Naive thymus-derived CD4-positive, alpha-beta T cell (primary cell): ENCODE data around the gene NR1D2. TPM values are rescaled to one million over a fixed set of nuclear protein-coding genes. Genes with fewer than 3 reads are reported as not detected.
A peak's percentile ranks its signal among the peaks of the same experiment; 100 is the strongest.

ENCODE experiments used
- ATAC-seq: fragments of 150-1000 bp; cut with Tn5 transposase; 2 replicates; pipeline ENCODE4 v1.10.0; 2021; ENCODE audit warnings: mild to moderate bottlenecking, moderate library complexity
- CTCF ChIA-PET: fragments of 350-600 bp; sonication (Branson Sonifier 250); formaldehyde crosslinking; loops from one replicate; lab custom pipeline; 2021; ENCODE audit warnings: antibody characterized with exemption; lab: Charles Lee
- POLR2A ChIA-PET: fragments of 350-600 bp; sonication (Branson Sonifier 250); formaldehyde crosslinking; loops from one replicate; lab custom pipeline; 2021; ENCODE audit warnings: antibody characterized with exemption, inconsistent platforms; lab: Charles Lee
- DNase-seq, 9 donors: peaks; one replicate each; pipeline versions ENCODE4 v3.0.0 to v3.0.0-alpha.2; 2020 to 2022; ENCODE audit warnings: mixed read lengths in 1 of 9
- H3K27ac ChIP-seq: one replicate; pipeline ENCODE4 v1.7.0; 2013; ENCODE audit warnings: mild to moderate bottlenecking, low read depth, low read length, moderate library complexity
- H3K27me3 ChIP-seq, 2 donors: one replicate each; pipeline ENCODE4 v1.7.0; 2013; ENCODE audit warnings: low read length in 2 of 2, mild to moderate bottlenecking in 2 of 2, moderate library complexity in 2 of 2; ENCODE audit not compliant: control insufficient read depth in 2 of 2, insufficient read depth in 2 of 2
- H3K36me3 ChIP-seq, 3 experiments: 1 replicate in 2 of 3; 2 replicates in 1 of 3; pipeline ENCODE4 v1.7.0; 2013; ENCODE audit warnings: low read length in 3 of 3, mild to moderate bottlenecking in 3 of 3, moderate library complexity in 1 of 3; ENCODE audit not compliant: insufficient read depth in 3 of 3, control insufficient read depth in 2 of 3
- H3K4me1 ChIP-seq, 2 donors: one replicate each; pipeline ENCODE4 v1.7.0; 2013; ENCODE audit warnings: low read length in 2 of 2, mild to moderate bottlenecking in 2 of 2, moderate library complexity in 1 of 2; ENCODE audit not compliant: control insufficient read depth in 2 of 2, insufficient read depth in 2 of 2
- H3K4me3 ChIP-seq: 2 replicates; pipeline ENCODE4 v1.7.0; 2013; ENCODE audit warnings: mild to moderate bottlenecking, low read length
- H3K9me3 ChIP-seq, 3 experiments: 1 replicate in 2 of 3; 2 replicates in 1 of 3; pipeline ENCODE4 v1.7.0; 2013; ENCODE audit warnings: low read length in 3 of 3; ENCODE audit not compliant: control insufficient read depth in 2 of 3
- H3K27ac Mint-ChIP-seq, 9 donors: one replicate each; pipeline ENCODE4 v1.8.0; 2020 to 2022; ENCODE audit warnings: mixed read lengths in 9 of 9, mild to moderate bottlenecking in 8 of 9, moderate library complexity in 5 of 9, inconsistent platforms in 2 of 9
- H3K27me3 Mint-ChIP-seq, 5 donors: one replicate each; pipeline ENCODE4 v1.8.0; 2021 to 2022; ENCODE audit warnings: mixed read lengths in 5 of 5, mild to moderate bottlenecking in 1 of 5
- H3K36me3 Mint-ChIP-seq, 5 donors: one replicate each; pipeline ENCODE4 v1.8.0; 2020 to 2022; ENCODE audit warnings: mixed read lengths in 5 of 5, mild to moderate bottlenecking in 3 of 5, inconsistent platforms in 1 of 5
- H3K4me1 Mint-ChIP-seq, 7 donors: one replicate each; pipeline ENCODE4 v1.8.0; 2020 to 2022; ENCODE audit warnings: mixed read lengths in 7 of 7, mild to moderate bottlenecking in 3 of 7, inconsistent platforms in 1 of 7
- H3K4me3 Mint-ChIP-seq, 10 donors: one replicate each; pipeline ENCODE4 v1.8.0; 2020 to 2022; ENCODE audit warnings: mild to moderate bottlenecking in 10 of 10, mixed read lengths in 10 of 10, moderate library complexity in 6 of 10, inconsistent platforms in 2 of 10
- H3K9me3 Mint-ChIP-seq, 11 donors: one replicate each; pipeline ENCODE4 v1.8.0; 2020 to 2022; ENCODE audit warnings: mixed read lengths in 11 of 11, mild to moderate bottlenecking in 4 of 11, inconsistent platforms in 1 of 11, moderate library complexity in 1 of 11
- intact Hi-C, 2 donors: fragments of 100-400 bp; cut with micrococcal nuclease; formaldehyde crosslinking; loops; one replicate each; pipeline ENCODE4 v1.15.1; 2023
- polyA plus RNA-seq, 2 donors: library from polyadenylated mRNA; unstranded; fragments of 300-500 nt; fragmentation: Illumina TruSeq; gene quantifications; one replicate each; pipeline ENCODE4 v1.2.3, GENCODE V29; 2021
- total RNA-seq, 6 experiments: library from RNA in 5 of 6; stranded (reverse) in 5 of 6; gene quantifications; 1 replicate in 5 of 6; 2 replicates in 1 of 6; pipeline ENCODE4 v1.2.3 and lab custom pipeline; 2021 to 2026

Gene NR1D2
- total and polyA plus RNA-seq, 7 experiments from 2014 or later = 6.7 to 97.7 (median 53.0) TPM

GRCh38 chr3:23961913-23962312 lies 16.8 kb downstream of the NR1D2 start:
- Histone ChIP-seq H3K4me1 (no peaks in the 10 kb centered on the region), H3K27ac (no peak overlapping the region), H3K4me3 (no peak overlapping the region), H3K27me3 (no peaks in the 10 kb centered on the region), H3K9me3 (no peaks in the 10 kb centered on the region), H3K36me3 (peaks cover 0 to 46% (median 9%) of the 10 kb centered on the region in 3 experiments)
- ChIA-PET CTCF (interaction anchor here (0.5 to 0.6 kb wide), 2 partner anchors 36 to 46 kb away, joined by 3 read pairs; no protein-coding TSS in a partner anchor), POLR2A (no interaction called here)
- Mint-ChIP-seq H3K9me3 (no peaks in the 10 kb centered on the region), H3K4me1 (peaks cover 3 to 56% (median 31%) of the 10 kb centered on the region in 7 donors), H3K36me3 (peaks cover 7 to 62% (median 37%) of the 10 kb centered on the region in 5 donors), H3K27me3 (no peaks in the 10 kb centered on the region), H3K27ac (peak overlapping the region in 2 of 9 donors; percentile 1 to 40), H3K4me3 (no peak overlapping the region)
- intact Hi-C loops = loop anchor here in 1 of 2 donors (2.0 kb wide), 1 partner anchor 15 kb away; no protein-coding TSS in a partner anchor
- no peak for ATAC-seq
- no peak for DNase-seq

DNA sequence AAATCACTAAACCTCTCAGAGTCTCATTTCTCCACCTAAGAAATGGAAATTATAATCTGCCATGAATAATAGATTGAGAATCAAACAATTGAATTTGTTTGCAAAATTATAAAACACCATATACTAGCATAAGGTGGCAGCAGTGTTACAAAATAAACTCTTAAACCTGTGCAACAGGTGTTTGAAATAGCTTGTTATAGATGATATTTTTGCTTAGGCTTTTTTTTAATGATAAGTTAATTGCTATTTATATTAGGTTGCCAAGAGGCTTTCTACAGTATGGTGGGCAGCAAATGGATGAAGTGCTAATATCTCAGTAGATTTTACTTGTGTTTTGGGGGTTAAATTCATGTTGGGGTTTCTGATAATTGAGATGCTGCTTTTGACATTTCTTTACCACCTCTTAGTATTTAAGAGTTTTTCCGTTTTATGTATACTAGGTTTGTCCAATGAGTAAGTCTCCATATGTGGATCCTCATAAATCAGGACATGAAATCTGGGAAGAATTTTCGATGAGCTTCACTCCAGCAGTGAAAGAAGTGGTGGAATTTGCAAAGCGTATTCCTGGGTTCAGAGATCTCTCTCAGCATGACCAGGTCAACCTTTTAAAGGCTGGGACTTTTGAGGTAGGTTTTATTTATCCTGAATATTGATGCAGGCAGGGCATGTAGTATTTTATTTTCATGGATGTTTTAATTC lies 19.6 kb downstream of the NR1D2 start:
- Histone ChIP-seq H3K27ac (no peak overlapping the region), H3K4me1 (no peaks in the 10 kb centered on the region), H3K36me3 (peaks cover 0 to 55% (median 13%) of the 10 kb centered on the region in 3 experiments), H3K9me3 (no peaks in the 10 kb centered on the region), H3K27me3 (no peaks in the 10 kb centered on the region), H3K4me3 (no peak overlapping the region)
- ChIA-PET CTCF (interaction anchor here (0.6 to 0.7 kb wide), 2 partner anchors 49 to 256 kb away, joined by 4 to 10 read pairs; no protein-coding TSS in a partner anchor), POLR2A (no interaction called here)
- H3K36me3 Mint-ChIP-seq = peaks cover 7 to 66% (median 52%) of the 10 kb centered on the region in 5 donors
- H3K27ac Mint-ChIP-seq = peak overlapping the region in 1 of 9 donors; percentile 29
- no peak overlapping the region for H3K4me3 Mint-ChIP-seq
- no peak for ATAC-seq
- H3K27me3 Mint-ChIP-seq = no peaks in the 10 kb centered on the region
- intact Hi-C loops = no loop called here
- no peaks in the 10 kb centered on the region for H3K9me3 Mint-ChIP-seq
- no peak for DNase-seq
- H3K4me1 Mint-ChIP-seq = peaks cover 0 to 49% (median 27%) of the 10 kb centered on the region in 7 donors

DNA sequence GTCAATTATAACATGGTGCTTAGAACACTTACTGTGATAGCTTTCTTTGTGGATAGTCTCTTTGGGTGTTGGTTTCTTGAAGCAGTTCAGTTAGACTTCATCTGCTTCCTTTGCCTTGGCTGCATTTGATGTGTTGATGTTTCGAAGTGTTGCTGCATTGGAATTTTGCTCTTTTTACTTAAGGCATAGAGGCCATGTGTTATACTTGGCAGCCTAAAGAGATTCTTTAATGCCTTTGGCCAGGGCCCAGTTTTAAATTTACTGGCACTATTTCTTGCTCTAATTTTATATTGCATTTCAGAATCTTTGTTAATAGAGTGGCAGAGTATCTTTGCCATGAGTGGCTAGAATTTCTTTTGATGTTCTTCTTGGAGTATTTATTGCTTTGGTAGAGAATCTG lies 21.2 kb downstream of the NR1D2 start:
- Histone ChIP-seq H3K4me1 (no peaks in the 10 kb centered on the region), H3K4me3 (no peak overlapping the region), H3K27ac (no peak overlapping the region), H3K36me3 (peaks cover 0 to 48% (median 19%) of the 10 kb centered on the region in 3 experiments), H3K27me3 (no peaks in the 10 kb centered on the region), H3K9me3 (no peaks in the 10 kb centered on the region)
- intact Hi-C loops = no loop called here
- Mint-ChIP-seq H3K36me3 (peaks cover 7 to 62% (median 49%) of the 10 kb centered on the region in 5 donors), H3K4me3 (no peak overlapping the region), H3K27me3 (no peaks in the 10 kb centered on the region), H3K4me1 (peaks cover 0 to 44% (median 31%) of the 10 kb centered on the region in 7 donors), H3K27ac (peak overlapping the region in 1 of 9 donors; percentile 2), H3K9me3 (no peaks in the 10 kb centered on the region)
- ChIA-PET POLR2A (no interaction called here), CTCF (no interaction called here)
- ATAC-seq (no peak), DNase-seq (no peak)

DNA sequence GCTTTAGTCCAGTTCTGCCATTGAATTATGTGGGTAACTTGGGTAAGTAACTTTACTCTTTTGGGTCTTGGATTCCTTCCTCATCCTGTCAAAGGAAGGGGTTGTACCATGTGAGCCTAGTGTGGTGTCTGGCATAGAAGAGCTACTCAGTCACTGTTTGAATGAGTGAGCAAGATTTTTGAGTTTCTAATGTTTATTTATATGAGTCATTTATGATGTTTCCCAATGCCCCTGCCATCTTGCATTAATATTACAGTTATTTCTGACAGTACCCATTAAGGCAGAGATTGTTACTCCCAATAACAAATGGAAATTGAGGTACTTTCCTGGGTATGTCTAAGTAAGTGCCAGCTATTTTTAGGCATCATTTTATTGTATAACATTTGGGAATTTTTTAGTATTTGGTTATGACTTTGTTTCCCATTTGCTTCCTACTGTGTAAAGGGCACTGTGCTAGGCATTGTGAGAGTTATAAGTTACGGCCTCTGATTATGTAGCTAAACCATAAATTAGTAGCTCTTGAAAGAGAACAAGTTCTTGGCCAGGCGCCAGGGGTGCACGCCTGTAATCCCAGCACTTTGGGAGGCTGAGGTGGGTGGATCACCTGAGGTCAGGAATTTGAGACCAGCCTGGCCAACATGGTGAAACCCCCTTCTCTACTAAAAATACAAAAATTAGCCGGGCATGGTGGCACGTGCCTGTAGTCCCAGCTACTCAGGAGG lies 23.5 kb downstream of the NR1D2 start:
- POLR2A ChIA-PET = no interaction called here
- Mint-ChIP-seq H3K27me3 (no peaks in the 10 kb centered on the region), H3K36me3 (peaks cover 4 to 54% (median 43%) of the 10 kb centered on the region in 5 donors), H3K9me3 (no peaks in the 10 kb centered on the region), H3K4me3 (no peak overlapping the region), H3K4me1 (peaks cover 0 to 34% (median 19%) of the 10 kb centered on the region in 7 donors), H3K27ac (peak overlapping the region in 2 of 9 donors; percentile 3 to 68)
- no peak for DNase-seq
- CTCF ChIA-PET = no interaction called here
- H3K27ac ChIP-seq = no peak overlapping the region
- no peaks in the 10 kb centered on the region for H3K27me3 ChIP-seq
- peaks cover 0 to 55% (median 23%) of the 10 kb centered on the region in 3 experiments for H3K36me3 ChIP-seq
- ATAC-seq = peak; percentile 51
- H3K4me3 ChIP-seq = no peak overlapping the region
- intact Hi-C loops = no loop called here
- H3K9me3 ChIP-seq = no peaks in the 10 kb centered on the region
- no peaks in the 10 kb centered on the region for H3K4me1 ChIP-seq

GRCh38 chr3:23969393-23969792 lies 24.3 kb downstream of the NR1D2 start:
- Mint-ChIP-seq H3K4me3 (no peak overlapping the region), H3K9me3 (no peaks in the 10 kb centered on the region), H3K27me3 (no peaks in the 10 kb centered on the region), H3K4me1 (peaks cover 0 to 29% (median 15%) of the 10 kb centered on the region in 7 donors), H3K36me3 (peaks cover 4 to 49% (median 38%) of the 10 kb centered on the region in 5 donors), H3K27ac (peak overlapping the region in 2 of 9 donors; percentile 4 to 28)
- no peaks in the 10 kb centered on the region for H3K27me3 ChIP-seq
- no peak overlapping the region for H3K4me3 ChIP-seq
- no peaks in the 10 kb centered on the region for H3K4me1 ChIP-seq
- POLR2A ChIA-PET = interaction anchor here (0.8 kb wide), 1 partner anchor 53 kb away, joined by 3 read pairs; the partner anchor contains the start of genes NKIRAS1 and RPL15
- ATAC-seq (no peak), DNase-seq (no peak)
- intact Hi-C loops = no loop called here
- H3K9me3 ChIP-seq = no peaks in the 10 kb centered on the region
- H3K36me3 ChIP-seq = peaks cover 0 to 55% (median 23%) of the 10 kb centered on the region in 3 experiments
- H3K27ac ChIP-seq = no peak overlapping the region
- CTCF ChIA-PET = no interaction called here

- intact Hi-C loops = no loop called here
- POLR2A ChIA-PET = no interaction called here
- Mint-ChIP-seq H3K4me1 (peaks cover 0 to 23% (median 6%) of the 10 kb centered on the region in 7 donors), H3K9me3 (peaks cover 0 to 7% (median 0%) of the 10 kb centered on the region in 11 donors), H3K27me3 (no peaks in the 10 kb centered on the region), H3K27ac (no peak overlapping the region), H3K36me3 (peaks cover 8 to 42% (median 35%) of the 10 kb centered on the region in 5 donors), H3K4me3 (no peak overlapping the region)
- H3K36me3 ChIP-seq = peaks cover 0 to 45% (median 14%) of the 10 kb centered on the region in 3 experiments
- no peak for ATAC-seq
- H3K27ac ChIP-seq = no peak overlapping the region
- H3K9me3 ChIP-seq = no peaks in the 10 kb centered on the region
- no peaks in the 10 kb centered on the region for H3K4me1 ChIP-seq
- no peak for DNase-seq
- no peaks in the 10 kb centered on the region for H3K27me3 ChIP-seq
- H3K4me3 ChIP-seq = no peak overlapping the region
- CTCF ChIA-PET = no interaction called here
These were observed 26.6 kb downstream of the NR1D2 start for GRCh38 chr3:23971684-23972083.
